NCI-H1417 treated with DMSO at 0.1 percent for 48 hours (cell line): ENCODE data around the gene SLC47A2.

ENCODE experiments used
- DNase-seq: peaks from one replicate; lab custom pipeline; 2025; lab: John Stamatoyannopoulos, UW

The SLC47A2 gene

GRCh38 chr17:19747829-19748806, 31.7 kb upstream of the SLC47A2 start, which contains the start of gene ALDH3A1:
TSS of gene ALDH3A1 (minus strand) at chr17:19748298. CDS start at chr17:19745129, 3,169 bp downstream.
- no peak for DNase-seq

- DNase-seq: no peak
These were observed 30.9 kb upstream of the SLC47A2 start for GRCh38 chr17:19747159-19747719.

GRCh38 chr17:19746517-19746916, 30.1 kb upstream of the SLC47A2 start:
- DNase-seq: no peak

GRCh38 chr17:19744922-19745757, 28.8 kb upstream of the SLC47A2 start:
- no peak for DNase-seq

GRCh38 chr17:19744492-19744891, 28.1 kb upstream of the SLC47A2 start:
- DNase-seq: no peak

GRCh38 chr17:19743101-19744100, 27.0 kb upstream of the SLC47A2 start:
- DNase-seq: no peak

- DNase-seq: no peak
These were observed 26.1 kb upstream of the SLC47A2 start for GRCh38 chr17:19742495-19742894.

- DNase-seq: no peak
These were observed 25.6 kb upstream of the SLC47A2 start for GRCh38 chr17:19741832-19742457.

GRCh38 chr17:19740933-19741332, 24.5 kb upstream of the SLC47A2 start:
- DNase-seq: no peak

- DNase-seq: no peak
These were observed 23.1 kb upstream of the SLC47A2 start for GRCh38 chr17:19739241-19740201.

GRCh38 chr17:19738757-19739156, 22.4 kb upstream of the SLC47A2 start:
- no peak for DNase-seq

GRCh38 chr17:19738073-19738449, 21.7 kb upstream of the SLC47A2 start:
- no peak for DNase-seq

- no peak for DNase-seq
These were observed 21.1 kb upstream of the SLC47A2 start for GRCh38 chr17:19737305-19738072.

GRCh38 chr17:19736071-19736470, 19.7 kb upstream of the SLC47A2 start:
- DNase-seq: no peak

GRCh38 chr17:19733953-19734526, 17.7 kb upstream of the SLC47A2 start:
- DNase-seq: no peak

GRCh38 chr17:19731626-19732025, 15.2 kb upstream of the SLC47A2 start:
- no peak for DNase-seq

- DNase-seq: no peak
These were observed 14.5 kb upstream of the SLC47A2 start for GRCh38 chr17:19730843-19731242.

- no peak for DNase-seq
These were observed 13.5 kb upstream of the SLC47A2 start for GRCh38 chr17:19729900-19730299.
